ENCODE results near the gene SOWAHC.
"Not testable (repeated sequence)": the region's sequence is repeated elsewhere in the genome, so short reads cannot be mapped to it uniquely, and the experiment has no call there.

Gene SOWAHC

GRCh38 chr2:109615637-109616144 lies 1.5 kb downstream of the SOWAHC start:
- no peak for DNase-seq

GRCh38 chr2:109616184-109616583 lies 2.0 kb downstream of the SOWAHC start:
- DNase-seq = no peak

GRCh38 chr2:109619032-109619615 lies 5.0 kb downstream of the SOWAHC start:
- DNase-seq = no peak

GRCh38 chr2:109623297-109623696 lies 9.1 kb downstream of the SOWAHC start:
- DNase-seq = no peak

GRCh38 chr2:109623923-109624322 lies 9.8 kb downstream of the SOWAHC start:
- no peak for DNase-seq

GRCh38 chr2:109624339-109624738 lies 10.2 kb downstream of the SOWAHC start:
- no peak for DNase-seq

- not testable (repeated sequence) for DNase-seq
Observed at GRCh38 chr2:109628321-109628720, 14.2 kb downstream of the SOWAHC start.

GRCh38 chr2:109629867-109630266 lies 15.7 kb downstream of the SOWAHC start:
- DNase-seq = no peak

GRCh38 chr2:109630441-109631430 lies 16.6 kb downstream of the SOWAHC start:
- DNase-seq = no peak

- DNase-seq = no peak
Observed at GRCh38 chr2:109631741-109632140, 17.6 kb downstream of the SOWAHC start.

GRCh38 chr2:109632158-109632789 lies 18.1 kb downstream of the SOWAHC start:
- DNase-seq = peak; percentile 15

GRCh38 chr2:109633284-109633961 lies 19.3 kb downstream of the SOWAHC start:
- no peak for DNase-seq

- DNase-seq = peak; percentile 37
Observed at GRCh38 chr2:109635426-109636304, 21.5 kb downstream of the SOWAHC start.

GRCh38 chr2:109636317-109636716 lies 22.2 kb downstream of the SOWAHC start:
- peak; percentile 83 for DNase-seq

GRCh38 chr2:109637749-109638570 lies 23.8 kb downstream of the SOWAHC start:
- DNase-seq = peak; percentile 77

- no peak for DNase-seq
Observed at GRCh38 chr2:109638795-109639194, 24.6 kb downstream of the SOWAHC start.

- DNase-seq = not testable (repeated sequence)
Observed at GRCh38 chr2:109640000-109640399, 25.8 kb downstream of the SOWAHC start.

GRCh38 chr2:109644571-109645275 lies 30.6 kb downstream of the SOWAHC start:
- DNase-seq = peak; percentile 52

GRCh38 chr2:109645412-109646184 lies 31.4 kb downstream of the SOWAHC start:
- DNase-seq = no peak
